Psoas muscle (tissue), 8 donors: Measurements from ENCODE around the gene KIF6. TPM values are rescaled to one million over a fixed set of nuclear protein-coding genes. Genes with fewer than 3 reads are reported as not detected.

Experiments used
- ATAC-seq, 4 donors: fragments of 200-7000 bp; cut with Tn5 transposase; one replicate each; pipeline ENCODE4 v1.9.1; 2020; ENCODE audit warnings: moderate library complexity in 3 of 4, mild to moderate bottlenecking in 2 of 4
- DNase-seq, 2 donors: peaks; one replicate each; pipeline ENCODE4 v3.0.0-alpha.2; 2020
- H3K27ac ChIP-seq: fragments of 200-600 bp; one replicate; pipeline ENCODE4 v1.8.0; 2022
- H3K27me3 ChIP-seq, 3 donors: fragments of 200-600 bp in 1 of 3; one replicate each; pipeline versions ENCODE4 v1.6.1 to v1.8.0; 2013 to 2022; ENCODE audit warnings: low read length in 2 of 3, mild to moderate bottlenecking in 2 of 3, moderate library complexity in 1 of 3; ENCODE audit not compliant: insufficient read depth in 3 of 3
- H3K36me3 ChIP-seq, 2 donors: fragments of 200-600 bp in 1 of 2; one replicate each; pipeline versions ENCODE4 v1.6.1 to v1.8.0; 2013 to 2022; ENCODE audit warnings: low read depth in 1 of 2, mild to moderate bottlenecking in 1 of 2, moderate library complexity in 1 of 2; ENCODE audit not compliant: insufficient read depth in 1 of 2
- H3K4me1 ChIP-seq: fragments of 200-600 bp; one replicate; pipeline ENCODE4 v1.8.0; 2022
- H3K4me3 ChIP-seq: fragments of 200-600 bp; one replicate; pipeline ENCODE4 v1.8.0; 2022; ENCODE audit warnings: mild to moderate bottlenecking
- H3K9me3 ChIP-seq: fragments of 200-600 bp; one replicate; pipeline ENCODE4 v1.8.0; 2022
- WGBS, 3 donors: extraction: QIAGEN DNeasy Blood & Tissue Kit; methylation state at CpG; one replicate each; pipeline versions ENCODE4 v1.1.6 to v1.1.7; 2013; 5-methylcytosine and 5-hydroxymethylcytosine counted together
- intact Hi-C, 2 donors: fragments of 100-400 bp; cut with DNase I; formaldehyde crosslinking; loops; one replicate each; pipeline versions ENCODE4 v1.11.0 to v1.14.2; 2022
- polyA plus RNA-seq, 3 donors: library from polyadenylated mRNA; stranded (reverse); fragments of 200-250 nt; gene quantifications; one replicate each; pipeline ENCODE4 v1.2.3, GENCODE V29; 2013
- total RNA-seq, 4 donors: library from RNA; stranded (reverse); fragmentation: NEBNext Ultra II Directional in 2 of 4; extraction: Animal tissue kit (Norgen Biotek cat#: 25700) in 2 of 4; gene quantifications; one replicate each; pipeline versions ENCODE4 v1.2.1 to v1.2.4, GENCODE V29; 2021 to 2023
- TF ChIP-seq, protein P1 (sequence below): fragments of 200-600 bp; IDR thresholded peaks from one replicate; pipeline ENCODE4 v1.8.0; 2022; ENCODE audit warnings: antibody characterized with exemption
- donor health status: healthy with polysubstance abuse.
- donor health status: DM: no; HTN: no; CAD: no; lungs with moderate emphysema.
- donor health status: Bipolar disorder and iron deficiency.
- donor health status: healthy.
- donor health status: DM: yes; HTN: yes; CAD: no.
- donor health status: DM: no; HTN: no; CAD: no.
- donor health status: DM: no; HTN: no; CAD: no.
- donor health status: DM: yes; HTN: yes; CAD: no.

The KIF6 gene
- total and polyA plus RNA-seq, 7 donors, result 0.03 to 0.17 (median 0.09) TPM; not detected in 2

DNA sequence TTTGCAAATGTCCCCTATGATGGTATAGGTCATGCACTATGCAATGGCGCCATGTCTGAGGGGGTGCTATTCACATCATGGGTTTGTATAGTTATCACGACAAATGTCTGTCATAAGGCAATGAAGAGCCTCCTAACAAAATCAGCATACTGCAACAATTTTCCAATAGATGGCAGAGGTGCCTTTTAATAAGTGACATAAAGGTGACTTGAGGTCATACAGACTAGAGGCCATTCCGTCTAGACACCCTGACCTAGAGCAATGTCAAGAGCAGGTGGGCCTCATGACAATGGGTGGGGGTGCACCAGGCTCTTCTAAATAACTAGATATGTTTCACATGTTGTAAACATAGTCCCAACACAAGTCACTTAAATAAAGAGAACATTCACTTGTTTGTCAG lies 107.7 kb downstream of the KIF6 start:
- Histone ChIP-seq H3K27ac (no peak overlapping the region), H3K4me1 (no peaks in the 10 kb centered on the region), H3K36me3 (no peaks in the 10 kb centered on the region), H3K4me3 (no peak overlapping the region), H3K9me3 (no peaks in the 10 kb centered on the region), H3K27me3 (no peaks in the 10 kb centered on the region)
- TF ChIP-seq, protein P1, sequence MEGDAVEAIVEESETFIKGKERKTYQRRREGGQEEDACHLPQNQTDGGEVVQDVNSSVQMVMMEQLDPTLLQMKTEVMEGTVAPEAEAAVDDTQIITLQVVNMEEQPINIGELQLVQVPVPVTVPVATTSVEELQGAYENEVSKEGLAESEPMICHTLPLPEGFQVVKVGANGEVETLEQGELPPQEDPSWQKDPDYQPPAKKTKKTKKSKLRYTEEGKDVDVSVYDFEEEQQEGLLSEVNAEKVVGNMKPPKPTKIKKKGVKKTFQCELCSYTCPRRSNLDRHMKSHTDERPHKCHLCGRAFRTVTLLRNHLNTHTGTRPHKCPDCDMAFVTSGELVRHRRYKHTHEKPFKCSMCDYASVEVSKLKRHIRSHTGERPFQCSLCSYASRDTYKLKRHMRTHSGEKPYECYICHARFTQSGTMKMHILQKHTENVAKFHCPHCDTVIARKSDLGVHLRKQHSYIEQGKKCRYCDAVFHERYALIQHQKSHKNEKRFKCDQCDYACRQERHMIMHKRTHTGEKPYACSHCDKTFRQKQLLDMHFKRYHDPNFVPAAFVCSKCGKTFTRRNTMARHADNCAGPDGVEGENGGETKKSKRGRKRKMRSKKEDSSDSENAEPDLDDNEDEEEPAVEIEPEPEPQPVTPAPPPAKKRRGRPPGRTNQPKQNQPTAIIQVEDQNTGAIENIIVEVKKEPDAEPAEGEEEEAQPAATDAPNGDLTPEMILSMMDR, result no peak
- intact Hi-C loops, result no loop called here
- no peak for DNase-seq
- 72 to 79% (median 76%) methylated on average over 3 of the region's 3 CpGs for WGBS, 3 donors
- ATAC-seq, result no peak

DNA sequence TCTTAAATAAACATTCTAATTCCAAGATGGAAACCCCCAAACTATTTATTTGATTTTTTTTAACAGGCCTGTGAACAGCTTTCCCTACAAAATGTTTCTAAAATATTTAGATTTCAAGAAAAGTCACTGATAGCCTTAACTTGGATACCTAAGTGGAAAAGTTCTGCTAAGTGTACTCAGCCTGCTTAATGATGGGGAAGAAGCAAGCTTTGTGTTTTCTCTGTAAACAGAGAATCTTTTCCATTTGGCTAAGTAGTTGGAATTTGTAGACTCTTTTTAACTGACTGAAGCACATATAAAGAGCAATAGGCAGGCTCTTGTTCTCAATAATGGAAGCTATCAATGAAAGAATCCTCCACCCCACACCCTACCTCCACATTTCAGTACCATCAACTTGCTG lies 108.2 kb downstream of the KIF6 start:
- no peaks in the 10 kb centered on the region for H3K36me3 ChIP-seq
- TF ChIP-seq, protein P1, result no peak
- no peak overlapping the region for H3K4me3 ChIP-seq
- no peak overlapping the region for H3K27ac ChIP-seq
- H3K27me3 ChIP-seq, result no peaks in the 10 kb centered on the region
- no peaks in the 10 kb centered on the region for H3K4me1 ChIP-seq
- no peak for ATAC-seq
- H3K9me3 ChIP-seq, result no peaks in the 10 kb centered on the region
- DNase-seq, result no peak
- intact Hi-C loops, result no loop called here

DNA sequence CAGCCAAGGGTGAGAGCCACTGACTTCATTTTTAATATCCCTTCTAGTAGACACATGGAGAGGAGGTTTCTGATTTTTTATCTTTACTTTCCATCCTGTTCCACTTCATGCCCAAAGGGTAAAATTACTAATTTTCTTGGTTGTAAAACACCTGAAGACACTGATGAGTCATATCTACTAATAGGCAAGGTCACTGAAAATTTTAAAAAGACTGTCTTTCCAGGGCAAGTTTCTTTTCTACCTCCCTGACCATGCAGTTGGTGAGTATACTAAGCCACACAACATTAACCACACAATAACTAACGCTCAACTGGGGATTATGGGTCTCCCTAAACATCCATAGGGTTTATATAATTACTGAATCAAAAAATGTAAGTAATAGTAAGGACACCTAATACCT lies 109.6 kb downstream of the KIF6 start:
- DNase-seq, result no peak
- Histone ChIP-seq H3K4me1 (no peaks in the 10 kb centered on the region), H3K9me3 (no peaks in the 10 kb centered on the region), H3K4me3 (no peak overlapping the region), H3K36me3 (no peaks in the 10 kb centered on the region), H3K27ac (no peak overlapping the region), H3K27me3 (no peaks in the 10 kb centered on the region)
- intact Hi-C loops, result no loop called here
- no peak for ATAC-seq
- 43 to 84% (median 71%) methylated on average over 1 of the region's 1 CpG for WGBS, 3 donors
- TF ChIP-seq, protein P1, result no peak

DNA sequence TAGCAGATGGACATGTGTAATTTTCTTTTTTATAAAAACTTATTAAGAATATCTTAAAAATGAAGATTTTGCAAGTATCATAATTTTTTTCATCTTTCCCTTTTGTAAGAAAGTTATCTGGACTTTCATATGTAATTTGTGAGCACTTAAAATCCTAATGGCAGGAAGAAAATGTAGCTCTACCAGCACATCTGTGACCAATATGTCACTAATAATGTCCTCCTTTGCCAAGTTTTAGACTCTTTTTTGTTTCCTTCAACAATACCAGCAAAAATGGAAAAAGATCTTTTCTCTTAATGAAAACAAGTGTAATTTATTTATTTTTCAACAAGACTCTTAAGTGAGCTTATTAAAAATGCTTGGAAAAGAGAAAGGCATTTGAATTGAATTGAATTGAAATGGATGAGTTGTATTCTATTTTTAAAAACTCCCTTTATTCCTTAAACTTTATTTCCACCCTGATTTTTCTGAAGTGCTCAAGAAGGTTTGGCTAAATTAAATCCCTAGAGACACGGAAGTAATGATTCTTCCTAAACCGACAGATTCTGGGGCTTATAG lies 110.7 kb downstream of the KIF6 start:
- ATAC-seq (no peak), DNase-seq (no peak)
- intact Hi-C loops, result no loop called here
- Histone ChIP-seq H3K36me3 (no peaks in the 10 kb centered on the region), H3K4me3 (no peak overlapping the region), H3K27me3 (no peaks in the 10 kb centered on the region), H3K27ac (no peak overlapping the region), H3K4me1 (no peaks in the 10 kb centered on the region), H3K9me3 (no peaks in the 10 kb centered on the region)
- 70 to 79% (median 72%) methylated on average over 2 of the region's 2 CpGs for WGBS, 3 donors
- TF ChIP-seq, protein P1, result no peak

DNA sequence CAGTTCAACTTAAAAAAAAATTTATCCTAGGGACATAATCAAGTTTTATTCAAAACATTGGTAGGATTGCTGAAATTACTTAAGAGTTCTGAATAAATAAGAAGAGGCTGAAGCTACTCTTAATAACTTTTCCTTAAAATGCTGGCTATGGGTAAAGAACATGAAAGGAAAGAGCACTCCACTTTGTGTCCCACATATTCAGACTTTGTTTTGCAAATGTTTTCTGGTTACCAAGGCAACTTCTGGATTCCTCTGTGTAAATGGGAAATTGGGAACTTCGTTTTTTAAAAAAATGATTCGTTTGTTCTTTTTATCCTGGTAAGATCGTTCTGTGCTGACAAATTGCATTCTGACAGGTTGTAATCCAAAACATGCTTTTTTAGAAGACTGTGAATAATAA lies 115.0 kb downstream of the KIF6 start:
- DNase-seq, result no peak
- Histone ChIP-seq H3K36me3 (no peaks in the 10 kb centered on the region), H3K27me3 (no peaks in the 10 kb centered on the region), H3K4me1 (no peaks in the 10 kb centered on the region), H3K4me3 (no peak overlapping the region), H3K27ac (no peak overlapping the region), H3K9me3 (no peaks in the 10 kb centered on the region)
- 16 to 22% (median 17%) methylated on average over 3 of the region's 3 CpGs for WGBS, 3 donors
- intact Hi-C loops, result no loop called here
- TF ChIP-seq, protein P1, result no peak
- no peak for ATAC-seq
